ENCODE data around the gene ZBTB46.
A peak's percentile ranks its signal among the peaks of the same experiment; 100 is the strongest.
"Not testable (repeated sequence)": the region's sequence is repeated elsewhere in the genome, so short reads cannot be mapped to it uniquely, and the experiment has no call there.

Gene ZBTB46

GRCh38 chr20:63858393-63859165, 27.5 kb upstream of the ZBTB46 start:
- DNase-seq: peak; percentile 51

GRCh38 chr20:63857764-63858392, 26.8 kb upstream of the ZBTB46 start:
- DNase-seq: peak; percentile 46

- no peak for DNase-seq
These were observed 25.0 kb upstream of the ZBTB46 start for GRCh38 chr20:63856098-63856511.

- peak; percentile 53 for DNase-seq
These were observed 24.5 kb upstream of the ZBTB46 start for GRCh38 chr20:63855363-63856097.

- DNase-seq: peak; percentile 56
These were observed 23.8 kb upstream of the ZBTB46 start for GRCh38 chr20:63854766-63855362.

- no peak for DNase-seq
These were observed 23.2 kb upstream of the ZBTB46 start for GRCh38 chr20:63854069-63854765.

GRCh38 chr20:63853733-63854068, 22.6 kb upstream of the ZBTB46 start:
- not testable (repeated sequence) for DNase-seq

- DNase-seq: not testable (repeated sequence)
These were observed 20.5 kb upstream of the ZBTB46 start for GRCh38 chr20:63851548-63851943.

GRCh38 chr20:63850689-63851547, 19.9 kb upstream of the ZBTB46 start:
- no peak for DNase-seq

- no peak for DNase-seq
These were observed 17.2 kb upstream of the ZBTB46 start for GRCh38 chr20:63848003-63848911.

- DNase-seq: peak; percentile 68
These were observed 16.4 kb upstream of the ZBTB46 start for GRCh38 chr20:63847237-63848002.

GRCh38 chr20:63846888-63847236, 15.8 kb upstream of the ZBTB46 start:
- no peak for DNase-seq

- peak; percentile 75 for DNase-seq
These were observed 15.2 kb upstream of the ZBTB46 start for GRCh38 chr20:63846128-63846771.

- no peak for DNase-seq
These were observed 13.5 kb upstream of the ZBTB46 start for GRCh38 chr20:63844511-63844991.

GRCh38 chr20:63843778-63844177, 12.7 kb upstream of the ZBTB46 start:
- DNase-seq: no peak

GRCh38 chr20:63843222-63843621, 12.2 kb upstream of the ZBTB46 start:
- no peak for DNase-seq

- DNase-seq: no peak
These were observed 11.2 kb upstream of the ZBTB46 start for GRCh38 chr20:63842258-63842657.

GRCh38 chr20:63840405-63840828, 9.4 kb upstream of the ZBTB46 start:
- no peak for DNase-seq

- no peak for DNase-seq
These were observed 8.6 kb upstream of the ZBTB46 start for GRCh38 chr20:63839620-63840019.

Measured in eye (tissue), 1 donor.